DOHH2 (cell line): ENCODE results near the gene METTL26.

Experiments used
- H3F3A ChIP-seq: fragments of 200-600 bp; sonication (generic), shearing (Covaris generic); 2 replicates; pipeline ENCODE4 v1.6.0; 2016; ENCODE audit warnings: antibody characterized with exemption, mild to moderate bottlenecking; ENCODE audit not compliant: control insufficient read depth, insufficient read depth
- H3K27ac ChIP-seq: fragments of 200-600 bp; sonication (generic); 2 replicates; pipeline ENCODE4 v1.5.1; 2014; ENCODE audit warnings: low read depth, mild to moderate bottlenecking, low read length, moderate library complexity
- H3K27me3 ChIP-seq: fragments of 200-600 bp; sonication (generic); 2 replicates; pipeline ENCODE4 v1.6.1; 2014; ENCODE audit warnings: mild to moderate bottlenecking, low read length, mixed read lengths; ENCODE audit not compliant: control insufficient read depth
- H3K36me3 ChIP-seq: fragments of 200-600 bp; sonication (generic); 2 replicates; pipeline ENCODE4 v1.6.1; 2014; ENCODE audit warnings: mild to moderate bottlenecking, low read length, moderate library complexity, mixed read lengths; ENCODE audit not compliant: control insufficient read depth
- H3K4me1 ChIP-seq: fragments of 200-600 bp; sonication (generic); 2 replicates; pipeline ENCODE4 v1.6.1; 2014; ENCODE audit warnings: mild to moderate bottlenecking, low read length, mixed read lengths; ENCODE audit not compliant: control insufficient read depth
- H3K4me2 ChIP-seq: fragments of 200-600 bp; sonication (generic); 2 replicates; pipeline ENCODE4 v1.6.0; 2014; ENCODE audit warnings: mild to moderate bottlenecking, low read length, moderate library complexity
- H3K4me3 ChIP-seq: fragments of 200-600 bp; sonication (generic); 2 replicates; pipeline ENCODE4 v1.5.1; 2014; ENCODE audit warnings: mild to moderate bottlenecking, low read length, mixed read lengths
- H3K79me2 ChIP-seq: fragments of 200-600 bp; sonication (generic); 2 replicates; pipeline ENCODE4 v1.6.1; 2014; ENCODE audit warnings: mild to moderate bottlenecking, low read length, mixed read lengths; ENCODE audit not compliant: control insufficient read depth
- H3K9me2 ChIP-seq: fragments of 200-600 bp; sonication (generic); replicated peaks from 2 replicates; pipeline ENCODE4 v1.6.1; 2014; ENCODE audit warnings: mild to moderate bottlenecking, low read length, mixed read lengths; ENCODE audit not compliant: control insufficient read depth
- H3K9me3 ChIP-seq: fragments of 200-600 bp; sonication (generic); 2 replicates; pipeline ENCODE4 v1.6.1; 2014; ENCODE audit warnings: antibody characterized with exemption, low read length, mixed read lengths; ENCODE audit not compliant: control insufficient read depth, insufficient read depth
- H4K20me1 ChIP-seq: fragments of 200-600 bp; sonication (generic); 2 replicates; pipeline ENCODE4 v1.6.0; 2014; ENCODE audit warnings: low read depth, mild to moderate bottlenecking, antibody characterized with exemption, low read length, moderate library complexity; ENCODE audit not compliant: control insufficient read depth, insufficient read depth
- CTCF ChIP-seq: fragments of 200-600 bp; sonication (generic); IDR thresholded peaks from one replicate; pipeline ENCODE4 v1.5.1; 2014; ENCODE audit warnings: antibody characterized with exemption, mild to moderate bottlenecking, low read depth, low read length; ENCODE audit not compliant: poor library complexity, severe bottlenecking
- EZH2phosphoT487 ChIP-seq: fragments of 200-600 bp; sonication (generic); IDR thresholded peaks from 2 replicates; pipeline ENCODE4 v1.6.1; 2017; ENCODE audit warnings: borderline replicate concordance, mild to moderate bottlenecking, antibody characterized with exemption, low read length, moderate library complexity, mixed read lengths

Gene METTL26

DNA sequence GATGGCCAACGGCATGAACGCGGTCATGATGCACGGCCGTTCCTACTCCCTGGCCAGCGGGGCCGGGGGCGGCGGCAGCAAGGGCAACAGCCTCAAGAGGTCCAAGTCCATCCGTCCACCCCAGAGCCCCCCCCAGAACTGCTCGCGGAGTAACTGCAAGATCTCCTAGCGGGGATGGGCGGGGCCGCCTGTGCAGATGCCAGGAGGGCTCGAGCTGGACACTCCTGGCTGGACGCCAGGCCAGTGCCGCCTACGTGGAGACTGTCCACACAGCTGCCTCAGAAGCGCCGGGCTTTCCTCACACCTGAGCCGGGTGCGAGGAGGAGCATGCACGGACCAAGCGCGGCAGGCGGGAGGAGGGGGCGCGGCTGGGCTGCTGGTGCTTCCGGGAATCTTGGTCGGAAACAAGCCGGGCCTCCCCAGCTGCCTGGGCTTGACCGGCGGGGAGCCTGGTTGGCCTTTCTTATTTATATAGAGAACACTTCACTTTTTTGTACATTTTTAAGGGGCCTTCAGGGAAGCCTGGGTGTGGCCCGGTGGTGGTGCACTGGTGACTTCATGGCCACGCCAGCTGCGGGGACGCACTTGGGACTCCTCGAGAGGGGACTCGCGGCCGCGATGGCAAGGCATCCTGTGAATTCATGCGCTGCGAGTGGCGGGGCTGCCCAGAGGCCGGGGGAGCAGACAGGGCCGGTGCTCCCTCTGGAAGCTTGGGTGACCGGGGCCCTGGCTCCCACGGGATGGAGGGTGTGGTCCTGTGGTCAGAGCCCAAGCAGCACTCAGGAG is 8.5 kb downstream of the METTL26 start:
- Histone ChIP-seq H3K4me1 (no peaks in the 10 kb centered on the region), H3K4me2 (no peak overlapping the region), H4K20me1 (no peaks in the 10 kb centered on the region), H3K27ac (no peak overlapping the region), H3K27me3 (no peaks in the 10 kb centered on the region), H3K36me3 (peaks cover 2% of the 10 kb centered on the region; the same call in 1 of the 2 replicates), H3K79me2 (no peaks in the 10 kb centered on the region), H3K4me3 (no peak overlapping the region), H3K9me2 (no peaks in the 10 kb centered on the region), H3K9me3 (no peaks in the 10 kb centered on the region), H3F3A (no peaks in the 10 kb centered on the region)
- no peak for TF ChIP-seq EZH2phosphoT487
- no peak for TF ChIP-seq CTCF

DNA sequence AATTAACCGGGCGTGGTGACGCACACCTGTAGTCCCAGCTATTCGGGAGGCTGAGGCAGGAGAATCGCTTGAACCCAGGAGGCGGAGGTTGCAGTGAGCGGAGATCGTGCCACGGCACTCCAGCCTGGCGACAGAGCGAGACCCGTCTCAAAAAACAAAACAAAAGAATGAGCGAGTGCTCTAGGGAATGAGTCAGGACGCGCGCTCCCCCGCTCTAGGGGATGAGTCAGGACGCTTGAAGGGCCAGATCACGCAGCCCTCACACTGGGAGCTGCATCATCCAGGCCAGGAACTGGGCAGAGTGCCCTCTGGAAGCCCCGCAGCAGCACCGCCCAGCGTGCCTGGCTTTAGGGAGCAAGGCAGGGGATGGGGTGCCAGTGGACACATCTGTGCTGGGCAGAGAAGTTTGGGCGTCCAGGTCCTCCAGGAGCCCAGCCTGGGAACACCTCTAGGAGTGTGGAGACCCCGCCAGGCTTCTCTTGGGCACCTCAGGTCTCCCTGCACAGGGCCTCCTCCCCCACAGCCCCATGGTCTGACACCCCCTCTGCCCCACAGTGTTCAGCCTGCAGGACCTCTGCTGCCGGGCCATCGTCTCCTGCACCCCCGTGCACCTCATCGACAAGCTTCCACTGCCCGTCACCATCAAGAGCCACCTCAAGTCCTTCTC is 9.2 kb downstream of the METTL26 start:
- no peaks in the 10 kb centered on the region for H3K27me3 ChIP-seq
- H3K79me2 ChIP-seq: no peaks in the 10 kb centered on the region
- no peaks in the 10 kb centered on the region for H3F3A ChIP-seq
- H3K27ac ChIP-seq: no peak overlapping the region
- H3K4me2 ChIP-seq: no peak overlapping the region
- H3K4me1 ChIP-seq: no peaks in the 10 kb centered on the region
- TF ChIP-seq CTCF: no peak
- TF ChIP-seq EZH2phosphoT487: no peak
- no peaks in the 10 kb centered on the region for H3K9me2 ChIP-seq
- H3K36me3 ChIP-seq: no peaks in the 10 kb centered on the region
- H3K9me3 ChIP-seq: no peaks in the 10 kb centered on the region
- no peaks in the 10 kb centered on the region for H4K20me1 ChIP-seq
- H3K4me3 ChIP-seq: no peak overlapping the region

- Histone ChIP-seq H3K4me2 (no peak overlapping the region), H3K27ac (no peak overlapping the region), H3K79me2 (no peaks in the 10 kb centered on the region), H4K20me1 (no peaks in the 10 kb centered on the region), H3F3A (no peaks in the 10 kb centered on the region), H3K27me3 (no peaks in the 10 kb centered on the region), H3K4me3 (no peak overlapping the region), H3K4me1 (no peaks in the 10 kb centered on the region), H3K9me2 (no peaks in the 10 kb centered on the region), H3K36me3 (no peaks in the 10 kb centered on the region), H3K9me3 (no peaks in the 10 kb centered on the region)
- TF ChIP-seq EZH2phosphoT487: no peak
- no peak for TF ChIP-seq CTCF
Observed at GRCh38 chr16:625977-626765, 9.9 kb downstream of the METTL26 start.
